Measurements from ENCODE around the gene CHN1.

DNA sequence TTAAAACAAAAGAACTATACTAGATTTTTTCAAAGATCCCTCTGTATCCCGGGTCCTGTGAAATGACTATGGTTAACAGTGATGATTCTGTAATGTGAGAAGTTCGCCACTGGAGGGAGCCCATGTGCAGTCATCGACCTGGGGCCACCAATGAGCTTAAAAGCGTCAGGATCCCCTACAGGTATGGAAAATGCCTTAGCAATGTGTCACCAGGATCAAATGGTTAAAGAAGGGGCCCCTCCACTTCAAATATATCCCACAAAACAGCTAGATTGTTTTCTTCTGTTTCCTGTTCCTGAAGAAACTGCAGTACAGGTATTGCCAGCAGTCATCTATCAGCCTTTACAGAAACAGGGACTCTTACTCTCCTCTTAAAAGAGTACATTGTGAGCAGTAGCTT, 256.2 kb downstream of the CHN1 start:
- TF ChIP-seq, protein P1, sequence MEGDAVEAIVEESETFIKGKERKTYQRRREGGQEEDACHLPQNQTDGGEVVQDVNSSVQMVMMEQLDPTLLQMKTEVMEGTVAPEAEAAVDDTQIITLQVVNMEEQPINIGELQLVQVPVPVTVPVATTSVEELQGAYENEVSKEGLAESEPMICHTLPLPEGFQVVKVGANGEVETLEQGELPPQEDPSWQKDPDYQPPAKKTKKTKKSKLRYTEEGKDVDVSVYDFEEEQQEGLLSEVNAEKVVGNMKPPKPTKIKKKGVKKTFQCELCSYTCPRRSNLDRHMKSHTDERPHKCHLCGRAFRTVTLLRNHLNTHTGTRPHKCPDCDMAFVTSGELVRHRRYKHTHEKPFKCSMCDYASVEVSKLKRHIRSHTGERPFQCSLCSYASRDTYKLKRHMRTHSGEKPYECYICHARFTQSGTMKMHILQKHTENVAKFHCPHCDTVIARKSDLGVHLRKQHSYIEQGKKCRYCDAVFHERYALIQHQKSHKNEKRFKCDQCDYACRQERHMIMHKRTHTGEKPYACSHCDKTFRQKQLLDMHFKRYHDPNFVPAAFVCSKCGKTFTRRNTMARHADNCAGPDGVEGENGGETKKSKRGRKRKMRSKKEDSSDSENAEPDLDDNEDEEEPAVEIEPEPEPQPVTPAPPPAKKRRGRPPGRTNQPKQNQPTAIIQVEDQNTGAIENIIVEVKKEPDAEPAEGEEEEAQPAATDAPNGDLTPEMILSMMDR (IDR thresholded peaks at IDR 0.05 in 4 of 5, conservative IDR thresholded peaks at IDR 0.05 in 1 of 5), result peak; percentile 50 to 75 (median 63)
- no peak for TF ChIP-seq POLR2A (IDR thresholded peaks at IDR 0.05)

All from gastrocnemius medialis (tissue), 4 donors.